SKM-1 (cell line): ENCODE results near the gene ADSL.

ENCODE experiments used
- DNase-seq: peaks from one replicate; lab custom pipeline; 2025; ENCODE audit not compliant: unreplicated experiment; lab: John Stamatoyannopoulos, UW

Gene ADSL

DNA sequence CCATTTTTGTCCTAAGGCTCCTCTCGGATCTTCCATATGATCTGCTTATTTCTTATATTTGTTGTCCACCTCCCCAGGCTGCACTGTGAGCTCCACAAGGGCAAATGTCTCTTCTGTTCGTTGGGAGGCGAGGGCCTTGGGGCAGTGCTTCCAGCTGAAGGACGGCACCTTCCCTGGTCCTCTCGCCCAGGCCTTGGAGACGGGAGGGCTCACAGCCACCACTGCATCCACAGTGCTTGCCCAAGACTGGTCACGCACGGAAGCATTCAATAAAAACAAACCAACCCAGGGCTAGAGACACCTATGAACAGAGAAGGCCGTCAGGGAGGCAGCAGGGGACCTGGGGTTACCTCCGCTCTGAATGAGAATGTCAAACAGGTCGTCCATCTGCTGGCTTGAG is 70.3 kb downstream of the ADSL start:
- DNase-seq = no peak

DNA sequence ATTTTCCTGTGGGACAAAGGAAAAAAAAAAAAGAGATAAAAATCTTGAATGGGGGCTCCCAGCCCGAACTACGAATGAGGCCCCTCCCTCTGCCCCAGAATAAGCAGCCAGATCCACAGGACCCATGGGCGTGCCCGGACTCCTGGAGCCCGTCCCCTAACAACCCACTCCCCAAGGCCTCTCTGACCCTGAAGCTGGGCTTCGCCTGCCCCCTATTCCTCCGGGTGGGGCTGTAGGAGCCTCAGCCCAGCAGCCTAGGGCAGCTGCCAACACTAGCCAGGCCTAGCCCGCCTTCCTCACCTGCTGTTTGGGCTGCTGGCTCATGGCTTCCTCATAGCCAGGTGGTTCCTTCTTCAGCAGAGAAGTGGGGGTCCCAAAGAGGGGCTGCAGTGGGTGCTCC is 70.7 kb downstream of the ADSL start:
- no peak for DNase-seq

DNA sequence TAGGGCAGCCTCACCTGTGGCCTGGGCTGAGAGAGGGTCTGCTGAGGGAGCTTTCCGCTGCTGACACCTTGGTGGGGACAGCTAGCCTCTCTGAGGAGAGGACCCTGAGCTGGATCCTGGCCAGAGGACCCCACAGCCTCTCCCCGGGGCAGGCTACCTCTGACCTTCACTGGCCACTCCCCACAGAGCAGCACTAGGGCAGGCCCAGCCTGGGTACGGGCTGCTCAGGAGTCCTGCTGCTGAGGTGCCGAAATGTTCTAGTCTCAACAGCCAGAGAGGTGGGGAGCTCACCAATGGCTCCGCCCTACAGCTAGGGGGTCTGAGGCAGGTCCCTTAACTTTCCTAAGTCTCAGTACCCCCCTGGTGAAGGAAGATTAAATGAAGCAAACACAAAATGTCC is 71.6 kb downstream of the ADSL start:
- DNase-seq = no peak

DNA sequence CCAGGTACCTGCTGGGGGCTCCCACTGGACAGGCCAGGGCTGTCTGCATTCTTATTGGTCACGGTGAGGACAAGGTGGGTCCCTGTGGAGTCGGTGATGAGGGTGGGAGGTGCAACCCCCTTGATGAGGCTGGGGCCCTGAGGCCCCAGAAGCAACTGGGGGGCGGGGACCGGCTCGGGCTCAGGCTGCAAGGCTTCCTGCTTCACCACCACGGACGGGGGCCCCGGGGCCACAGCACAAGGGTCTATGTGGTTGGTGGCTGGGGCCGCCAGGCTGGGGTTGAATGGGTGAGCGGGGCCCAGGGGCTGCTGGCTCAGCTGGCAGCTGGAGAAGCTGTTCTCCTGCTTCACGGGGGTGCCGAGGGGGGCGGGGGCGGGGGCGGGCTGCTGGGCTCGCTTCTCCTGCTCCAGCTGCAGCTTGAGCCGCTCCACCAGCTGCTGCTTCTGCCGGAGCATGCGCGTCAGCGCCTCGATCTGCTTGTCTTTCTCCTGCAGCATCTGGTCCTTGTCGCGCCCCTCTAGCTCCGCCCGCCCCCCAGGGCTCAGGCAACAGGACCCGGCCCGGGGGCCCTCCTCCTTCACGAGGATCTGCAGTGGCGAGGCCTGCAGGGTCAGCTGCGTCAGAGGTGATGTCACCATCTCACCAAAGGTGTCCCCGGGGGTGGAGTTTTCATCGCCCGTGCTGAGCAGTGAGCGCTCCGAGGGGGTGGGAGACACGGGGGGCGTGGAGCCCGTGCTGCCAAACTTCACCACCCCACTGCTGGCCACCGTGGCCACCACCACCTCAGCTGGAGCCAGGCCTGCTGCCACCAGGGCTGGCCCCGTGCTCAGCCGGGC is 72.3 kb downstream of the ADSL start:
- DNase-seq = no peak

DNA sequence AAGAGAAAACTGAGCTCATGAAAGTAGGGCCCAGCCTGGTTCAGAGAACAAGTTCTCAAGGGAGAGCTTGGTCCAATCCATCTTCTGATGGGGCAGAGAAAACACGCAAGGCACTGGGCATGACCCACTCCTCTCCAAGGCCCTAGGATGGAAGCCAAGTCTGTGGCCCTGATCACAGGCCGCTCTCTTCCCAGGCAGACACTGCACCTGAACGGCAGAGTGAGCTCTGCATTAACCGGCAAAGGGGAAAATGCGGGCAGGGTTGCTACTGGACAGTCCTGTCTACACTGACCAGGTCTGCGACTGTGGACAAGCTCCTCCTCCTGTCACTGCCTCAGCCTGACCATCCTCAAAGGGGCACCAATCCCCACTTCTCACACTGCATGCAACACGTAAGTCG is 73.4 kb downstream of the ADSL start:
- DNase-seq = no peak

DNA sequence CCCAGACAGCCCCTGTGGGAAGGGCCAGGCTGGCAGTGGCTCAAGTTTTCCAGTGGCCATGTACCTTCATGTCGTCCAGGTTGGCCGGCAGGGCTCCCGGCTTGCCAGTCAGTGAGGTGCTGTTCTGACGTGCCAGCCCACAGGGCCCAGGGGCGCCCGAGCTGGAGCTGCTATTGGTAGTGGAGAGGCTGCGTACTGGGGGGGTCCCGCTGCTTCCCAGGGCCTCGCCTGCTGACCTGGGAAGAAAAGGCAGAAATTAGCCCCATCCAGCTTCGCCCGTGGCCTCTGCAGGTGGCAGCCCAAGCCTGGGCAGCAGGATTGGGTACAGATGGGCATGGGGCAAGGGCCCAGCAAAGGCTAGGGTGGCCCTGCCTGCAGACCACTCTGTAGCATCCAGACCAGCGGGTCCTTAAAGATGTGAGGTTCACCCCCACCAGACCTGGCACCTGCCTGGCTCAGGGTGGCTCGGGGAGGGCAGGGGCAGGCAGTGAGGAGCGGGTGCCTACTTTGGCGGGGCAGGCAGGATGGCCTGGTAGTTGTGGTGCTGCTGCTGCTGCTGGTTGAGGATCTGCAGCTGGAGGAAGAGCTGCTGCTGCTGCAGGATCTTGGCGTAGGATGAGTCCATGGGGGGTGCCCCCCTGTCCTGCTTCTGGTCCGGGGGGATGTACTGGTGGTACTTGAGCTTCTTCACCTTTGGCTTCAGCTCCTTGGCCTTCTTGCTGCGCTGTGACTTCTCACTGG is 74.2 kb downstream of the ADSL start:
- DNase-seq = no peak

DNA sequence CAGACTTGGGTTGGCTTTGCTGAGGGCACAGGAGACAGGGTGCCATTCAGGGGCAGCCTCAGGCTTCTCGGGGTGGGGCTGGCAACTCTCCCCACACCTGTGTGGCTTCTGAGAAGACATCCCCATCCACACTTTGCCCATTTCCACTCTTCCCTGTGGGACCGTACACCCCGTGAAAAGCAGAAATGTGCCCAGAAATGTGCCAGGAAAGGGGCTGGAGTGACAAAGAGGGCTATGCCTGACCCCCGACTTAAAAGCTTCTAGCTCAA is 74.7 kb downstream of the ADSL start:
- no peak for DNase-seq

DNA sequence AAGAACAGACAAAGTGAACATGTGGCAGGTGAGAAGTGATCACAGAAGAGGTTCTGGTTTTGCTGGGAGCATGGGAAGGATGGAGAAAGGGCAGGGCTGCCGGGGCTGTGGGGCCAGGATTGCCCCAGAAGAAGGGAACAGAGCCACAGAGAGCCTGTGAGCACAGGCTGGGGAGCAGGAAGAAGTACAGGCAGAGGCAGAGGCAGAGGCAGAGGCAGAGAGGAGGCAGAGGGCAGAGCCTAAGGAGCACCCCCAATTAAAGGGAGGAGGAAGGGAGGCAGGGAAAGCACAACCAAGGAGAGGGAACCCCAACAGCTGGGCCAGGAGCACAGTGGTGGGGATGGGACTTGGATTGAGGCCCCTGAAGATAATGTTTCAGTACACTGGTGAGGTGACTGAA is 75.6 kb downstream of the ADSL start:
- DNase-seq = no peak

DNA sequence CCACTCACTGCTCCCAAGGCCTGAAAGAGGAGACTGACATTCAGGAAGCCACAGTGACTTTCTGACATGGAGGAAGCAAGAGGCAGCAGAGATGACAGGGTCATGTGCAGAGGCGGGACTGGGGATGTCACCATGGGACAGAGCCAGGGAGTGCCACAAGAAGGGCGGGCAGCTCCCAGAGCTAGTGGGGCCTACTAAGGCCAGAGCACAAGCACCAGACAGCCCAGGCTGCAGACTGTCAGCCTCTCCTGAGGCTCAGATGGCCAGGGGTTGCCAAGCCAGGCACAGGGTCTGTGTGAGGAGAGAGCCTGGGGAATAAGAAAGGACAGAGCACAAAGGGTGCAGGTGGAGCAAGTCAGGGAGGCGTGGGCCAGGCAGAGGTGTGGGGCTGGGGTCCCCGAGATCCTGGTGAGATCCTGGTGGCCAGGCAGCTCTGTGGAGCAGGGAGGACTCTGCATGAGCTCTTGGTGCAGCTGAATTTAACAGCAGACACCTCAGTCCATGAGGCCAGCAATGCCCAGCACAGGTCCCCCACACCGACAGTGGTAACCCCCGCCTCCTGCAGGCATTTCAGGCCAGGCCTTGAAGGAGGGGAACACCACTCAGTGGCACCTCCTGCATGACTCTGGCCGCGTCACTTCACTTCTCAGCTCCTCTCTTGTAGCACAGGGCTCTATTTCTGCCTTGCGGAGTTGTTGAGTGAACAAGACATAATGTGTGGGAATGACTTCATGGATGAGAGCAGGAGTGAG is 76.4 kb downstream of the ADSL start:
- DNase-seq = no peak

DNA sequence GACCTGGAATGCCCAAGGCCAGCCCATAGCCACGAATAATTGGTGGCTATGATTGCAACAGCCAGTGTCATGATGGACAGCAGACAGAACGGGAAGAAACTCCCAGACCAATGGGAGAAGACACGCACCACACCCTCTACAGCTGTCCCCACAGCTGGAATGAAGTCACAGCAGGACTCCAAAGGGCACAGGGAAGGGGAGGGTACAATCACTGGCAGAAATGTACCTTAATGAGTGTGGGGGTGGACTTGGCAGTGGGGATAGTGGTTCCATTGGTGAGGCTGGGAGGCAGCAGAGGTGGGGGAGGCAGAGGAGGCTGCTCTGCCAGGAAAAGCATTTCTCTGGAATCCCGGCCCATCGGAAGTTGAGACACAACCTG is 77.0 kb downstream of the ADSL start:
- no peak for DNase-seq

DNA sequence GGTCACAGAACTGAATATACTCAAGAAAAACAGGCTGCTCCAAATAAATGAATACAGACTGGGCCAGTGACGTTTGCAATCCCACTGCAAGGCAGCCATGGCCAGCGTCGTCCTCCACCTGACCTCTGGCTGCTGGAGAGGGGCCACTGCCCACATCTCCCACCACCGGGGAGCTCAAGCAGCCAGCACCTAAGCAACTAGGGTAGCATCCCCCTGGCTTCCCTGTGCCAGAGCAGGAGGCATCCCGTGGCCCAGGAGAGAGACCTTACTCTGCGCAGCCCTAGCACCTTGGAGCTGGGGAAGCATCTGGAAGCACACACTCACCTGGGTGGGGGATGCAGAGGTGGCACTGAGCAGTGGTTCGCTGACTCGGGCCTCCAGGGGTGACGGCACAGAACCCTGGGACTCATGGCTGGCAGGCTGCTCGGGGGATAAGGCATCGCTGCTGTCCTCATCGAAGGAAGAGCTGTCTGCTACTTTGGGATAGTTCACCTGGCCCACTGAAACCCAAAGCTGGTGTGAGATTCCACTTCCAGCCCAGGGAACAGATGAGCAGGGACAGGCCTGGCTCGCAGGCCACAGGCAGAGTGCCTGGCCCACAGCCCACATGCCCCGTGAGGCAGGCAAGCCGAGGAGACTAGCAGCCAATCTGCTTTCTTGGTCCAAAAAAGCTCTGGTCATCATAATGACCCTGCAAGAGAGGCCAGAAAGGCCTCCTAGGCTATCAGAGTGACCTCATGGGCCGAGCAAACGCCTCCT is 77.8 kb downstream of the ADSL start:
- no peak for DNase-seq

DNA sequence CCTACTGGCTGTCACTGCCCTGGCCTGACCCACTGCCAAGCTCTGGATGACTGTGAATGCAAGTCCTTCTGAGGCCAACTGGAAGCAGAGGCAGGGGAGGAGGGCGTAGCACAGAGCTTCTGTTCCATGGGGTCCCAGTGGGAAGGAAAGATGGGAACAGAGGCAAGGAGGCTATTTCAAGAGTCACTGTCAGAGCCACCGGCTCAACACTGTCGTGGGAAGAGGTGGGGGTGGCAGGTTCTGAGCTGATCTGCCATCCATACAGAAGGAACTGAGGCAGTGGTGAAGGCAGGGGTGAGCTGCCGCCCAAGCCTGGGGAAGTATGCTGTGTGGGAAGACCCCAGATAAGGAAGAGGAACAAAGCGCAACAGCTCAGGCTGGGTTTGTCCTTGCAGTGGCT is 78.8 kb downstream of the ADSL start:
- no peak for DNase-seq

DNA sequence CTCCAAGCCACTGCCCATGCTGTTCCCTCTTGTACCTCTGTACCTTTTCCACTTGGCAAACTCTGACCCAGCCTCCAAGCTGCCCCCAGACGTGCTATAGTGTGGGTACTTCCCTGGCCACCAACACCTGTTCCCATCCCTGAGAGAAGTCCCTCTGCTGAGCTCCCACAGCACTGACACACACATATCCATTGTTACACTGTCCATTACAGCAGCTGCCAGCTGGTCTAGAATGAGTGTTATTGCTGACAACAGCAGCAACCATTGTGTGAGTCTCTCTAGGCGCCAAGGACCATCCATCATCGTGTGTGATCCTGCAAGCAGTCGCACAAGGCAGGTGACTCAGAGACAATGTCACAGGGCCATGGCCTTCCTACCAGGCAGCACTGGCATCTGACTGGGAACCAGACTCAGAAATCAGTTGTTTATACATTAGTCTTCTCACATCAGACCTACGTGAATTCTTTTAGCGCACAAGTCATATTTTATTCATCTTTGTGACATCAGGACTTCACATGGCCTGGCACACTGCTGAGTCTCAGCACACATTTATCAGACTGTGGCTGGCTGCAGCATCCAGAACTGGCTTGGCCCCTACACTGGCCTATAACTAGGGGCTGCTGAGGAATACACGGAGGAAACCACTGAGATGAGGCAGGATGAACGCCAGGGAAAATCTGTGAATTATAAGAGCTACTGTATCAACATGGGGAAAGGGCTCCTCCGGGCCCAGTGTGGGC is 80.5 kb downstream of the ADSL start:
- DNase-seq = no peak

DNA sequence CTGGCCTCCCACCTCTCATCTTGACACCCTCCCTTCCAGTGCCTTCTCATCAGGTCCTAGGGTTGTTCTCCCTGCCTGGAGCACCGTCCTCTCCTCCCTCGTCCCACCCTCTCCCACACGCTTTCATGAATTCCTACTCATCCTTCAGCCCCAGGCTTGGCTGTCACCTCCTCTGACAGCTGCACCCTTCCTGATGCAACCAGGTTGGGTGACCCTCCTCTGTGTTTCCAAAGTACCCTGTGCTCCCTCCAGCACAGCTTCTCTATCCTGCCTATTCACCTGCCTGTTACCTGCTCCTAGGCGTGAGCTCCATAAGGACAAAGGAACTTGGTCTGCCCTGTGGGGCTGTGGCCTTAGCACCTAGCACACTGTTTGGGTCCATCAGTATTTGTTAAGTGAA is 82.5 kb downstream of the ADSL start:
- no peak for DNase-seq

DNA sequence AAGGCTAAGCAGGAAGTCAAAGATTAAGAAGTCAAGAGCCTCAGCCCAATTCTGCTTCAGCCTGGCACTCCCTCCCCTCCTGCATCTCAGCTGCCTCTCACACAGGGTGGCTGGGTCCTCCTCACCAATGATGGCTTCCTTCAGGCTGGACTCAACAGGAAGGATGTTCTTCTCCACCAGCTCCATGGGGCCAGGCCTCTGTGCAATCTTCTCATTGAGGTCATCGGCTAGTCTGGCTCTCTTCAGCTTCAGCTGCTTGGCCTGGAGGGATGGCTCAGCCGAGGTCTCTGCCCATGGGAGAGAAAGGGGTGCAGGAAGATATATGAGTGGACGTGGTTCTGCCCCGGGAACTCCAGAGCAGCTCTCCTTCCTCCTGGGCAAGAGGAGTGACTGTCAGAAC is 83.2 kb downstream of the ADSL start:
- DNase-seq = no peak

DNA sequence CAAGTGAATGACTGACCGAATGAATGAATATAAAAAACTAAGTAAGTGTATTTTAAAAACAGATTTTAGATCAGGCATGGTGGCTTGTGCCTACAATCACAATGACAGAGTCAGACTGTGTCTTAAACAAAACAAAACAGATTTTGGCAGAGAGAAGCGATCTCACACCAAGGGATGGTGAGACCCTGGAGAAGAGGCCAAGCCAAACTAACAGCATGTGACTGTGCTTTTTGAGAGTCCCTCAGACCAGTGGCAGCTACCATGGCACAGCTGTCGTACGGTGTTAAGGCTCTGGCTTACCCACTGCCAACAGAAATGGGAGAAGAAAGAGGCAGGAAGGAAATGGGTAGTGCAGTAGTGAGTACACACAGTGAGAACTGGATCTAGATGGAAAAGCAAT is 84.7 kb downstream of the ADSL start:
- no peak for DNase-seq

DNA sequence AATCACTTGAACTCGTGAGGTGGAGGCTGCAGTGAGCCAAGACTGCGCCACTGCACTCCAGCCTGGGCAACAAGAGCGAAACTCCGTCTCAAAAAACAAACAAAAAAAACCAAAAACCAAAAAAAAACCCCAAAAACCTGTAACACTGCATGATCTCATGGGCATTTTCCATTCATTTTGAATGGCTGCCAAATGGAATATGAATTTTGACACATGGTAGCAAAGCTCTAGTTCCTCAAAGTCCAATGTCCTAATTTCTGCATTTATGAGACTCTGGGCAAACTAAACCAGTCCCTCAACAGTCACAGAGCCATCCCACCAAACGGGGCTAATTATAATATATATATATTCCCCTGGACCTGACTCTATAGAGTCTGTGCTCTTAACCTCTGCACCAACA is 85.9 kb downstream of the ADSL start:
- no peak for DNase-seq

DNA sequence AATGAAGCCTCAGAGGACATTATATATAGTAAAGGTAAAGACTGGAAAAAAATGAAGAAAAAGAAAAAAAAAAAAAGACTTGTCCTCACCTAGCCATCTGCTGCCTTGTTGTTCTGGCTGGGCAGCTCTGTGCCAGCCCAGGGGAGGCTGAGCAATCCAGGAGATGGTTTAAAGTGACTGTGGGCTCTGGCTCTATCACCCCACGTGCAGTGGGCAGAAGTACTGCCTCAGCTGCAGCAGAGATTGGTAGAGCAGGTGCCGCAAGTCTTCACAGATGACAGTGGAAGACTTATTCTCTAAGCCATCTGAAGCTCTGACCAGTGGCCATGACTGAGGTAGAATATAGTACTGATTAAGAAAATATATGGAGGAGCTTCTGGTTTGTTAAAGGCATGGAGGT is 86.3 kb downstream of the ADSL start:
- no peak for DNase-seq

DNA sequence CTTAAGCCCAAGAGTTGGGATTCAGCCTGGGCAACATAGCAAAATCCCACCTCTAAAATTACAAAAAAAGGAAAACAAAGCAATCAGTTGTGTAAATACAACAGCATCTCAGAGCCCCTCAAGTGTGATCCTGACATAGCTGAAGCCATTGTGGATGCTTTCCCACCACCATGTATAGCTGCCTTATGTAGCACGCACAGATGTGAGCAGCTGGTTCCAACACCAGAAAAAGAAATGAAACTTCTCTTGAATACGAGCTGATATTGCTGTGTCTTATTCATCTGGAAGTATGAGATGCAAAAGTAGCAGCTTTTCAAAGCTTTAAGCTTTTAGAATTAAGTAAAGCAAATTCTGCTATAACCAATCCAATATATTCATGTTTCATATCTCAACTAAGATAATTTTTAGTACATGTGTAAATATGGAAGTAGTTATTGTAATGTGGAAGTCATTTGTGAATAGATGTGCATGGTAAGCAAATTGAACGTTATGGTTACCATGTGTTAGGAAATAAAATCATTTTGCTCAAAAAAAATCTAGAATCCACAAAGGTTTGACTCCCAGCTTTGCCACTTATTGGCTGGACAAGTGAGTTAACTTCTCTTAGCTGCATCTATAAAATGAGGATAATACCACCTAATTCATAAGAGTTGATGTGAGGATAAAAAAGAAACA is 87.3 kb downstream of the ADSL start:
- DNase-seq = no peak

DNA sequence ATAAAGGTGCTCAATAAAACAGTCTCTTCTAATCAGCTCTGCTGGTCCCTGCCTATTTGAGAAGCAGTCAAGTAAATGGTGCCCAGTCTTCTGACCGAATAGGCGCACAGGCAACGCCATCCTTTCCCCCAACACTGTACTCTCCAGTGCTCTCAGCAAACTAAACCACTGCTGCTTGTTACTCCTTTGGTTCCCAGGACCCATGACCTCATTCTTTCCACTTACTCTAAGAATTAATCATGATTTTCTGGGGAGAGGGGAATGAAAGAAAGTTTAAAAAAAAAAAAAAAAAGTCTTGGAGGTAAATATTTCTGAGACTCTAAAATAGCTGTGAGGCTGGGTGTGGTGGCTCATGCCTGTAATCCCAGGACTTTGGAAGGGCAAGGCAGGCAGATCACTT is 87.8 kb downstream of the ADSL start:
- no peak for DNase-seq
